KMS-11 (cell line): Measurements from ENCODE around the gene SEL1L3.

Experiments
- H2AFZ ChIP-seq: fragments of 200-600 bp; sonication (generic); 2 replicates; pipeline ENCODE4 v1.6.1; 2016; ENCODE audit warnings: antibody characterized with exemption, mixed run types, low read depth
- H3K27ac ChIP-seq: fragments of 200-600 bp; sonication (generic); 2 replicates; pipeline ENCODE4 v1.6.1; 2016; ENCODE audit warnings: mild to moderate bottlenecking, mixed run types
- H3K27me3 ChIP-seq: fragments of 200-600 bp; sonication (generic); 2 replicates; pipeline ENCODE4 v1.6.1; 2017; ENCODE audit warnings: mild to moderate bottlenecking, low read depth, mixed run types, moderate library complexity; ENCODE audit not compliant: insufficient read depth
- H3K36me3 ChIP-seq: fragments of 200-600 bp; sonication (generic); 2 replicates; pipeline ENCODE4 v1.6.1; 2017; ENCODE audit warnings: mild to moderate bottlenecking, mixed run types; ENCODE audit not compliant: insufficient read depth
- H3K4me1 ChIP-seq: fragments of 200-600 bp; sonication (generic); 2 replicates; pipeline ENCODE4 v1.6.1; 2016; ENCODE audit warnings: mild to moderate bottlenecking, low read depth, mixed run types; ENCODE audit not compliant: poor library complexity, severe bottlenecking
- H3K4me2 ChIP-seq: fragments of 200-600 bp; sonication (generic); 2 replicates; pipeline ENCODE4 v1.7.0; 2016; ENCODE audit warnings: mild to moderate bottlenecking, mixed run types
- H3K4me3 ChIP-seq: fragments of 200-600 bp; sonication (generic); IDR thresholded peaks from 2 replicates; pipeline ENCODE4 v1.6.1; 2017; ENCODE audit warnings: low read depth, low read length, mixed read lengths; ENCODE audit not compliant: insufficient read depth
- H3K79me2 ChIP-seq: fragments of 200-600 bp; sonication (generic); 2 replicates; pipeline ENCODE4 v1.6.1; 2016; ENCODE audit warnings: low read depth, mixed run types; ENCODE audit not compliant: insufficient read depth
- H3K9ac ChIP-seq: fragments of 200-600 bp; sonication (generic); 2 replicates; pipeline ENCODE4 v1.6.1; 2016; ENCODE audit warnings: mild to moderate bottlenecking, mixed run types
- H4K20me1 ChIP-seq: fragments of 200-600 bp; sonication (generic); 2 replicates; pipeline ENCODE4 v1.6.1; 2016; ENCODE audit warnings: mild to moderate bottlenecking, mixed run types; ENCODE audit not compliant: insufficient read depth
- CTCF ChIP-seq: fragments of 200-600 bp; sonication (generic); conservative IDR thresholded peaks from 2 replicates; pipeline ENCODE4 v1.6.1; 2017; ENCODE audit warnings: low read depth, mild to moderate bottlenecking, antibody characterized with exemption, low read length, moderate library complexity, mixed read lengths

The SEL1L3 gene

GRCh38 chr4:25755911-25756310 lies 106.9 kb downstream of the SEL1L3 start:
- no peak for TF ChIP-seq CTCF

GRCh38 chr4:25753239-25753638 lies 109.5 kb downstream of the SEL1L3 start:
- Histone ChIP-seq H3K27me3 (no peaks in the 10 kb centered on the region), H3K4me1 (no peaks in the 10 kb centered on the region), H4K20me1 (no peaks in the 10 kb centered on the region), H3K9ac (no peak overlapping the region), H2AFZ (no peak overlapping the region), H3K27ac (no peak overlapping the region), H3K36me3 (no peaks in the 10 kb centered on the region), H3K79me2 (no peaks in the 10 kb centered on the region), H3K4me3 (no peak overlapping the region), H3K4me2 (no peak overlapping the region)
- TF ChIP-seq CTCF: no peak

More at GRCh38 chr4:25755911-25756310, 106.9 kb downstream of the SEL1L3 start:
- H3K79me2 ChIP-seq: no peaks in the 10 kb centered on the region
- H3K27me3 ChIP-seq: no peaks in the 10 kb centered on the region
- H4K20me1 ChIP-seq: no peaks in the 10 kb centered on the region
- no peak overlapping the region for H3K4me2 ChIP-seq
- no peak overlapping the region for H3K4me3 ChIP-seq
- H3K27ac ChIP-seq: no peak overlapping the region
- no peaks in the 10 kb centered on the region for H3K4me1 ChIP-seq
- no peak overlapping the region for H2AFZ ChIP-seq
- no peaks in the 10 kb centered on the region for H3K36me3 ChIP-seq
- H3K9ac ChIP-seq: no peak overlapping the region

GRCh38 chr4:25750874-25751273 lies 111.9 kb downstream of the SEL1L3 start:
- Histone ChIP-seq H3K9ac (no peak overlapping the region), H3K27ac (no peak overlapping the region), H3K27me3 (no peaks in the 10 kb centered on the region), H4K20me1 (no peaks in the 10 kb centered on the region), H3K79me2 (no peaks in the 10 kb centered on the region), H3K36me3 (no peaks in the 10 kb centered on the region), H2AFZ (no peak overlapping the region), H3K4me1 (no peaks in the 10 kb centered on the region), H3K4me3 (no peak overlapping the region), H3K4me2 (no peak overlapping the region)
- no peak for TF ChIP-seq CTCF

DNA sequence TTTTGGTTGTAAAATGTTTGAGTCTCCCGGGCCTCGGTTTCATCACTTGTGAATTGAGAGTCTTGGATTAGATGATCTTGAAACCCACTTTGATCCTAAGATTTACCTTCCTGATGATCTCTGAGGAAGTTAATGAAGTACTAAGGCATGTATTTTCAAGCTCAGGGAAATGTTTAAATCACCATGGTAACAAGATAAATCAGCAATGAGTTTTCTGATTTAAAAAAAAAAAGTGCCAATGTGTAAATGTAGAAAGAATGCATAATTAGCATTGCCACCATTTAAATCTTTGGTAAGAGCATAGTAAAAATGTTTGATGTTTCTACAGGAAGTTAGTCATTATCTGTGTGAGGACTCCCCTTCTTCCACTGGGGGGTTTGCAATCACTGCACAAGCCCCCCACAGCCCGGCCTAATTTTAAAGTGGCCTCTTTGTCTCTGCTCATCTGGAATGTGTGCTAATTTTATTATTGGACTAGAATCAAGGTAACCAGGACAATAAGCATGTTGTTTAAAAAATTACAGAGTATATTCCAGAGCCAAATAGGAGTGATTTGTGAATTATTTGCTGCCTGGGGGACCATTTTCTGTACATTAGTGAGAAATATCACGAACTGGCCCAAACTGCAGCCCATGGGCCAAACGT lies 113.5 kb downstream of the SEL1L3 start:
- no peaks in the 10 kb centered on the region for H3K27me3 ChIP-seq
- no peak overlapping the region for H3K4me2 ChIP-seq
- H4K20me1 ChIP-seq: no peaks in the 10 kb centered on the region
- no peak overlapping the region for H3K4me3 ChIP-seq
- no peak overlapping the region for H2AFZ ChIP-seq
- no peaks in the 10 kb centered on the region for H3K4me1 ChIP-seq
- H3K9ac ChIP-seq: no peak overlapping the region
- TF ChIP-seq CTCF: no peak
- H3K36me3 ChIP-seq: no peaks in the 10 kb centered on the region
- no peak overlapping the region for H3K27ac ChIP-seq
- no peaks in the 10 kb centered on the region for H3K79me2 ChIP-seq
